Uterus (tissue), 4 donors: ENCODE results near the gene SHROOM3. TPM values are rescaled to one million over a fixed set of nuclear protein-coding genes. Genes with fewer than 3 reads are reported as not detected.

Experiments
- DNase-seq, 2 donors: peaks; one replicate each; pipeline ENCODE4 v3.0.0-alpha.2; 2019 to 2020
- H3K27ac ChIP-seq, 2 donors: fragments of 200-600 bp; sonication (generic); 1 replicate in 1 of 2; 2 replicates in 1 of 2; pipeline ENCODE4 v1.5.1; 2016 to 2018
- H3K27me3 ChIP-seq, 2 donors: fragments of 200-600 bp; sonication (generic); one replicate each; pipeline ENCODE4 v1.5.1; 2018 to 2019; ENCODE audit warnings: control low read depth in 1 of 2
- H3K36me3 ChIP-seq, 2 donors: fragments of 200-600 bp; sonication (generic); one replicate each; pipeline ENCODE4 v1.5.1; 2019; ENCODE audit warnings: control low read depth in 1 of 2
- H3K4me1 ChIP-seq, 2 donors: fragments of 200-600 bp; sonication (generic); one replicate each; pipeline ENCODE4 v1.5.1; 2018 to 2019; ENCODE audit warnings: control low read depth in 1 of 2
- H3K4me3 ChIP-seq, 2 donors: fragments of 200-600 bp; sonication (generic); 1 replicate in 1 of 2; 2 replicates in 1 of 2; pipeline ENCODE4 v1.5.1; 2018 to 2019; ENCODE audit warnings: mild to moderate bottlenecking in 1 of 2
- H3K9me3 ChIP-seq, 2 donors: fragments of 200-600 bp; sonication (generic); one replicate each; pipeline ENCODE4 v1.5.1; 2019; ENCODE audit warnings: control low read depth in 1 of 2
- POLR2A ChIP-seq, 2 donors: fragments of 450-650 bp; IDR thresholded peaks; one replicate each; pipeline ENCODE4 v1.6.1; 2016; ENCODE audit warnings: antibody characterized with exemption in 2 of 2, mild to moderate bottlenecking in 1 of 2, moderate library complexity in 1 of 2
- intact Hi-C: fragments of 100-400 bp; cut with DNase I; formaldehyde crosslinking; loops from one replicate; pipeline ENCODE4 v1.15.1; 2023; ENCODE audit warnings: low total_unique reads
- total RNA-seq, 4 donors: library from RNA; depleted of rRNA in 3 of 4; stranded (reverse); fragments of >200 nt in 3 of 4; gene quantifications; one replicate each; pipeline versions ENCODE4 v1.1.0 to v1.2.4, GENCODE V29; 2014 to 2023
- TF ChIP-seq, protein P1 (sequence below), 4 experiments: fragments of 200-600 bp in 2 of 4; fragments of 450-650 bp in 2 of 4; sonication (generic) in 2 of 4; IDR thresholded peaks; one replicate each; pipeline ENCODE4 v1.5.1; 2016 to 2019; ENCODE audit warnings: antibody characterized with exemption in 4 of 4, mild to moderate bottlenecking in 2 of 4, moderate library complexity in 1 of 4
- donor health status: DM: yes; HTN: yes; CAD: no.

Gene SHROOM3
- total RNA-seq, 4 donors from 2014 or later = 1.5 to 24.1 (median 3.4) TPM

- Histone ChIP-seq H3K36me3 (no peaks in the 10 kb centered on the region), H3K4me1 (no peaks in the 10 kb centered on the region), H3K4me3 (no peak overlapping the region), H3K27ac (no peak overlapping the region), H3K27me3 (no peaks in the 10 kb centered on the region), H3K9me3 (no peaks in the 10 kb centered on the region)
- no peak for TF ChIP-seq POLR2A (IDR thresholded peaks at IDR 0.05)
- TF ChIP-seq, protein P1, sequence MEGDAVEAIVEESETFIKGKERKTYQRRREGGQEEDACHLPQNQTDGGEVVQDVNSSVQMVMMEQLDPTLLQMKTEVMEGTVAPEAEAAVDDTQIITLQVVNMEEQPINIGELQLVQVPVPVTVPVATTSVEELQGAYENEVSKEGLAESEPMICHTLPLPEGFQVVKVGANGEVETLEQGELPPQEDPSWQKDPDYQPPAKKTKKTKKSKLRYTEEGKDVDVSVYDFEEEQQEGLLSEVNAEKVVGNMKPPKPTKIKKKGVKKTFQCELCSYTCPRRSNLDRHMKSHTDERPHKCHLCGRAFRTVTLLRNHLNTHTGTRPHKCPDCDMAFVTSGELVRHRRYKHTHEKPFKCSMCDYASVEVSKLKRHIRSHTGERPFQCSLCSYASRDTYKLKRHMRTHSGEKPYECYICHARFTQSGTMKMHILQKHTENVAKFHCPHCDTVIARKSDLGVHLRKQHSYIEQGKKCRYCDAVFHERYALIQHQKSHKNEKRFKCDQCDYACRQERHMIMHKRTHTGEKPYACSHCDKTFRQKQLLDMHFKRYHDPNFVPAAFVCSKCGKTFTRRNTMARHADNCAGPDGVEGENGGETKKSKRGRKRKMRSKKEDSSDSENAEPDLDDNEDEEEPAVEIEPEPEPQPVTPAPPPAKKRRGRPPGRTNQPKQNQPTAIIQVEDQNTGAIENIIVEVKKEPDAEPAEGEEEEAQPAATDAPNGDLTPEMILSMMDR (IDR thresholded peaks at IDR 0.05) = no peak
- DNase-seq = no peak
- intact Hi-C loops = no loop called here
Measured at GRCh38 chr4:76532805-76533204, 97.8 kb downstream of the SHROOM3 start.

GRCh38 chr4:76533314-76533713 is 98.3 kb downstream of the SHROOM3 start:
- Histone ChIP-seq H3K36me3 (no peaks in the 10 kb centered on the region), H3K27ac (no peak overlapping the region), H3K27me3 (no peaks in the 10 kb centered on the region), H3K9me3 (no peaks in the 10 kb centered on the region), H3K4me3 (no peak overlapping the region), H3K4me1 (no peaks in the 10 kb centered on the region)
- intact Hi-C loops = no loop called here
- no peak for DNase-seq
- TF ChIP-seq POLR2A (IDR thresholded peaks at IDR 0.05) = no peak
- TF ChIP-seq, protein P1 (IDR thresholded peaks at IDR 0.05) = no peak

DNA sequence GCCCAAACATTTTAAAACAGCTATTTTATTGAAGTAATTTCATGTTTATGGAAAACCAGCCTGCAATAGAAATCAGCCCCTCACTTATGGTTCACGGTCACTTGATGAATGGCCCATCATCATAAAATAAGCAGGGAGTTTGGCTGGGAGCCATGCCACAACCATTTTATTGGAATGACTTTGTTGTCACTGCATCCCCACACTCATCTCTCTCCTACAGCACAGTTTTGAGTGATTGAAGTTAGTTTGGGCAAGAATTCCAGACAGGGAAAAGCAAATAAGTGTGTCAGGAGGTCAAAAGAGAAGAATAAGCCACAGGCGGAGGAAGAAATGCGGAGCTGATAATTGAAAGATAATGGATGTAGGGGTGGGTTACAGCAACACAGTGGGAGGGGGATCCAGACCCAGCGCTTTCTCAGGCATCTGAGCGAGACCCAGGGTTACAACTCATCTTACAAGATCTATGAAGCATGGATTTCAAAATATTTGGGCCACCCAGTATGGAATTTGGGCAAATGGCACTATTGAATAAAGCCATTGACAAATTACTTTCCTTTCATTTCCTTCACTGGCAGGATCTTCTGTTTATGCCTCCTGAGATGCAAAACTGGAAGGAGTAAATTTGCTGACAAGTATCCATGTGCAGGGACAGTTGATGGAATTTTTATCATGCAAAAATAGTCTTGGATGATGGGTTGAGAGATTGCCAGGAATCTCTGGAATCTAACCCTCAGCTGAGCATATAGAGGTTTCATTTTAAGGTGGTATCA is 100.8 kb downstream of the SHROOM3 start:
- no peaks in the 10 kb centered on the region for H3K9me3 ChIP-seq
- H3K4me3 ChIP-seq = no peak overlapping the region
- no peaks in the 10 kb centered on the region for H3K4me1 ChIP-seq
- no peak for TF ChIP-seq POLR2A (IDR thresholded peaks at IDR 0.05)
- TF ChIP-seq, protein P1 (IDR thresholded peaks at IDR 0.05) = no peak
- intact Hi-C loops = no loop called here
- no peaks in the 10 kb centered on the region for H3K27me3 ChIP-seq
- H3K36me3 ChIP-seq = no peaks in the 10 kb centered on the region
- H3K27ac ChIP-seq = no peak overlapping the region
- no peak for DNase-seq

DNA sequence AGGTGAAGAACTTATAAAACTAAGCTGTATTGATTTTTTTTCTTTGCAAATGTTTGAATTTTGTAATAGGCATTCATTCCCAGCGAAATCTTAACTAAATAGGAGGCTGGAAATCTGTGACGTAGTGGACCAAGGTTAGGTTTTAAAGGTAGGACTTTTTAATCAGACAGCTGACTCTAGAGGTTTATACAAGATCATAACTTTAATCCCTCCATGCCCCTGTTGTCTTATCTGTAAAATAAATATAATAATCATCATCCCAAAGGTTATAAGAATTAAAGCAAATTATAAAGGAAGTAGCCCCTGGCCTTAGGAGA is 101.3 kb downstream of the SHROOM3 start:
- Histone ChIP-seq H3K4me3 (no peak overlapping the region), H3K27ac (no peak overlapping the region), H3K4me1 (no peaks in the 10 kb centered on the region), H3K36me3 (no peaks in the 10 kb centered on the region), H3K9me3 (no peaks in the 10 kb centered on the region), H3K27me3 (no peaks in the 10 kb centered on the region)
- DNase-seq = no peak
- TF ChIP-seq POLR2A (IDR thresholded peaks at IDR 0.05) = no peak
- TF ChIP-seq, protein P1 (IDR thresholded peaks at IDR 0.05) = no peak
- intact Hi-C loops = no loop called here

DNA sequence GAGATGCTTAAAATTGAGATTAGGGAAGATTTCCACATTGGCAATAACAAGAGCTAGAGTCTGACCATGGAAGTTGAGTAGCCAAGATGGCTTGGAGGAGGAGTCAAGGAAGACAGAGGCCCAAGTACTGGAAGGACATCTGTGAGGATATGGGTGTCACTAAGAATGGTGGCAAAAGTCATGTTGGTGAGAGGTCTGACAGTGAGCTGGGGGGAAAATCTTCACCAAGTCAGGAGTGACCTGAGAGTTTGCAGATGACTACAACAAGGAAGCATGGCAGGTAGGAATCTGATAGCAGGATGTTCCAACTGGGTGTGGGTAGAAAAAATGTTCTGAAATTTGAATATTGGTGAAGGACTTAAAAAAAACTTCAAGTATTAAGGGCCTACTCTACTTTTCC is 103.3 kb downstream of the SHROOM3 start:
- no peak for DNase-seq
- TF ChIP-seq POLR2A (IDR thresholded peaks at IDR 0.05) = no peak
- TF ChIP-seq, protein P1 (IDR thresholded peaks at IDR 0.05) = no peak

More for the DNA sequence above, 103.3 kb downstream of the SHROOM3 start:
- no peaks in the 10 kb centered on the region for H3K27me3 ChIP-seq
- no peak overlapping the region for H3K27ac ChIP-seq
- no peaks in the 10 kb centered on the region for H3K4me1 ChIP-seq
- intact Hi-C loops = no loop called here
- H3K9me3 ChIP-seq = no peaks in the 10 kb centered on the region
- no peak overlapping the region for H3K4me3 ChIP-seq
- H3K36me3 ChIP-seq = no peaks in the 10 kb centered on the region
